H54 (cell line): Measurements from ENCODE around the gene OR11L1.

Experiments used
- DNase-seq: peaks from one replicate; pipeline ENCODE4 v3.0.0; 2011; ENCODE audit warnings: low spot score, mixed read lengths; ENCODE audit not compliant: insufficient read length
- FAIRE-seq: peaks from 3 replicates; lab custom pipeline; 2011; peaks lifted over from hg19 to GRCh38; lab: Jason Lieb, UNC
- POLR2A ChIP-seq: IDR thresholded peaks from 2 replicates; pipeline ENCODE4 v1.6.1; 2011; ENCODE audit warnings: low read depth, mild to moderate bottlenecking, low read length

The OR11L1 gene

GRCh38 chr1:247845011-247845692, 3.5 kb upstream of the OR11L1 start:
- no peak for FAIRE-seq
- no peak for TF ChIP-seq POLR2A

GRCh38 chr1:247843411-247843810, 1.7 kb upstream of the OR11L1 start:
- no peak for TF ChIP-seq POLR2A
- DNase-seq (no peak), FAIRE-seq (no peak)

More at GRCh38 chr1:247845011-247845692, 3.5 kb upstream of the OR11L1 start:
- no peak for DNase-seq

GRCh38 chr1:247840818-247841217, 878 bp downstream of the OR11L1 start:
- TF ChIP-seq POLR2A: no peak
- FAIRE-seq (no peak), DNase-seq (no peak)

- no peak for TF ChIP-seq POLR2A
- FAIRE-seq (no peak), DNase-seq (no peak)
These were observed 8.1 kb downstream of the OR11L1 start for GRCh38 chr1:247833601-247834000.

- DNase-seq: no peak
- no peak for TF ChIP-seq POLR2A
- FAIRE-seq: no peak
These were observed 12.0 kb downstream of the OR11L1 start for GRCh38 chr1:247829656-247830055.

- DNase-seq (no peak), FAIRE-seq (no peak)
- TF ChIP-seq POLR2A: no peak
These were observed 16.3 kb downstream of the OR11L1 start for GRCh38 chr1:247825362-247825761.

GRCh38 chr1:247824023-247824422, 17.7 kb downstream of the OR11L1 start, which contains the start of gene OR14A16:
OR14A16 (minus strand) TSS chr1:247824119; CDS start chr1:247815729, 8,390 bp downstream.
- FAIRE-seq: no peak
- TF ChIP-seq POLR2A: no peak
- DNase-seq: no peak

- DNase-seq (no peak), FAIRE-seq (no peak)
- TF ChIP-seq POLR2A: no peak
These were observed 19.6 kb downstream of the OR11L1 start for GRCh38 chr1:247822060-247822459.

- no peak for DNase-seq
- no peak for FAIRE-seq
- TF ChIP-seq POLR2A: no peak
These were observed 29.1 kb downstream of the OR11L1 start for GRCh38 chr1:247812637-247813036.

- FAIRE-seq (no peak), DNase-seq (no peak)
- TF ChIP-seq POLR2A: no peak
These were observed 44.2 kb downstream of the OR11L1 start for GRCh38 chr1:247797518-247797917.
